Spleen (tissue), 11 donors: ENCODE results near the gene ANXA2. TPM values are rescaled to one million over a fixed set of nuclear protein-coding genes. Genes with fewer than 3 reads are reported as not detected.
A peak's percentile ranks its signal among the peaks of the same experiment; 100 is the strongest.

Source experiments
- DNase-seq: peaks from one replicate; pipeline ENCODE4 v3.0.0-alpha.2; 2020
- H3K27ac ChIP-seq, 8 donors: fragments of 200-600 bp; sonication (generic) in 7 of 8; 1 replicate in 4 of 8; 2 replicates in 4 of 8; pipeline versions ENCODE4 v1.5.0 to v1.8.0; 2016 to 2021; ENCODE audit warnings: inconsistent platforms in 4 of 8, mild to moderate bottlenecking in 4 of 8, moderate library complexity in 1 of 8
- H3K27me3 ChIP-seq, 7 donors: fragments of 200-600 bp; sonication (generic) in 6 of 7; replicated peaks in 1 of 7; 1 replicate in 4 of 7; 2 replicates in 3 of 7; pipeline versions ENCODE4 v1.5.0 to v1.8.0; 2016 to 2021; ENCODE audit warnings: inconsistent platforms in 3 of 7, mild to moderate bottlenecking in 1 of 7
- H3K36me3 ChIP-seq, 6 donors: fragments of 200-600 bp; sonication (generic) in 5 of 6; 1 replicate in 4 of 6; 2 replicates in 2 of 6; pipeline versions ENCODE4 v1.5.0 to v1.8.0; 2016 to 2021; ENCODE audit warnings: inconsistent platforms in 2 of 6
- H3K4me1 ChIP-seq, 6 donors: fragments of 200-600 bp; sonication (generic) in 5 of 6; 1 replicate in 3 of 6; 2 replicates in 3 of 6; pipeline versions ENCODE4 v1.5.0 to v1.8.0; 2016 to 2021; ENCODE audit warnings: inconsistent platforms in 3 of 6
- H3K4me3 ChIP-seq, 8 donors: fragments of 200-600 bp; sonication (generic) in 7 of 8; 1 replicate in 4 of 8; 2 replicates in 4 of 8; pipeline versions ENCODE4 v1.5.0 to v1.8.0; 2016 to 2021; ENCODE audit warnings: inconsistent platforms in 4 of 8, mild to moderate bottlenecking in 4 of 8, moderate library complexity in 2 of 8
- H3K9me3 ChIP-seq, 8 donors: fragments of 200-600 bp; sonication (generic) in 7 of 8; 1 replicate in 4 of 8; 2 replicates in 4 of 8; pipeline versions ENCODE4 v1.5.0 to v1.8.0; 2016 to 2021; ENCODE audit warnings: inconsistent platforms in 4 of 8
- POLR2A ChIP-seq, 3 donors: fragments of 450-650 bp; IDR thresholded peaks; one replicate each; pipeline ENCODE4 v1.5.1; 2017; ENCODE audit warnings: antibody characterized with exemption in 3 of 3, mild to moderate bottlenecking in 1 of 3
- POLR2AphosphoS5 ChIP-seq, 3 donors: sonication (generic); formaldehyde crosslinking; IDR thresholded peaks; one replicate each; pipeline ENCODE4 v1.5.1; 2017; ENCODE audit warnings: antibody characterized with exemption in 3 of 3
- WGBS, 5 donors: extraction: QIAGEN DNeasy Blood & Tissue Kit in 3 of 5; methylation state at CpG; one replicate each; pipeline versions ENCODE4 v1.1.5 to v1.1.7; 2013 to 2018; 5-methylcytosine and 5-hydroxymethylcytosine counted together
- intact Hi-C: fragments of 100-400 bp; cut with DNase I; formaldehyde crosslinking; loops from one replicate; pipeline ENCODE4 v1.15.0; 2023; ENCODE audit warnings: low total_unique reads
- polyA plus RNA-seq, 3 donors: library from polyadenylated mRNA; stranded (reverse); fragments of 200-250 nt; gene quantifications; one replicate each; pipeline ENCODE4 v1.2.1, GENCODE V29; 2013
- total RNA-seq, 7 donors: library from RNA; depleted of rRNA in 3 of 7; stranded (reverse); fragments of >200 nt in 3 of 7; fragmentation: NEBNext Ultra II Directional in 4 of 7; extraction: Animal tissue kit (Norgen Biotek cat#: 25700) in 4 of 7; gene quantifications; one replicate each; pipeline versions ENCODE4 v1.1.0 to v1.2.1, GENCODE V29; 2016 to 2021
- TF ChIP-seq, protein P1 (sequence below), 11 experiments: fragments of 200-600 bp in 7 of 11; fragments of 450-650 bp in 4 of 11; sonication (generic) in 4 of 11; IDR thresholded peaks in 8 of 11; conservative IDR thresholded peaks in 3 of 11; 1 replicate in 7 of 11; 2 replicates in 4 of 11; pipeline versions ENCODE4 v1.4.0 to v1.8.0; 2016 to 2021; ENCODE audit warnings: antibody characterized with exemption in 11 of 11, inconsistent platforms in 4 of 11, mild to moderate bottlenecking in 1 of 11
- donor health status: healthy with polysubstance abuse.
- donor health status: DM: no; HTN: no; CAD: no; lungs with moderate emphysema.
- donor health status: DM: no; HTN: no; CAD: no.
- donor health status: Bipolar disorder and iron deficiency.
- donor health status: healthy.
- donor health status: DM: no; HTN: no; CAD: no.
- donor health status: DM: yes; HTN: yes; CAD: no.

ANXA2 gene
- total and polyA plus RNA-seq, 10 donors = 163 to 437 (median 337) TPM

DNA sequence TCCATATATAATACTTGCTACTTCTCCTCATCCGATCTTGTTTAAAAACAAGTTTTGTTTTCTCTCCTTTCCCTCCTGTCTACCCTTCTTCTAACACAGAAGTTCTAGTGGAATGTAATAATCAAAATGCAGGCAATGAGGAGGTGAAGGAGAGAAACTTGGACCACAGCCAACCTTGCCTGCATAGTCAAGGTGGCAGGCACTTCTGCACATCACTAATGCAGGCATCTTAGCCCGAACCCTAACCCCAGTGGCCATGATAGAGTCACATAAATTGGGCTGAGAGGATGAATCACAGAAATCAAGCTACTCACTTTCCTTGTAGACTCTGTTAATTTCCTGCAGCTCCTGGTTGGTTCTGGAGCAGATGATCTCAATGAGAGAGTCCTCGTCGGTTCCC lies 41.0 kb downstream of the ANXA2 start:
- H3K36me3 ChIP-seq = peaks cover 0 to 100% (median 62%) of the 10 kb centered on the region in 6 donors
- TF ChIP-seq, protein P1, sequence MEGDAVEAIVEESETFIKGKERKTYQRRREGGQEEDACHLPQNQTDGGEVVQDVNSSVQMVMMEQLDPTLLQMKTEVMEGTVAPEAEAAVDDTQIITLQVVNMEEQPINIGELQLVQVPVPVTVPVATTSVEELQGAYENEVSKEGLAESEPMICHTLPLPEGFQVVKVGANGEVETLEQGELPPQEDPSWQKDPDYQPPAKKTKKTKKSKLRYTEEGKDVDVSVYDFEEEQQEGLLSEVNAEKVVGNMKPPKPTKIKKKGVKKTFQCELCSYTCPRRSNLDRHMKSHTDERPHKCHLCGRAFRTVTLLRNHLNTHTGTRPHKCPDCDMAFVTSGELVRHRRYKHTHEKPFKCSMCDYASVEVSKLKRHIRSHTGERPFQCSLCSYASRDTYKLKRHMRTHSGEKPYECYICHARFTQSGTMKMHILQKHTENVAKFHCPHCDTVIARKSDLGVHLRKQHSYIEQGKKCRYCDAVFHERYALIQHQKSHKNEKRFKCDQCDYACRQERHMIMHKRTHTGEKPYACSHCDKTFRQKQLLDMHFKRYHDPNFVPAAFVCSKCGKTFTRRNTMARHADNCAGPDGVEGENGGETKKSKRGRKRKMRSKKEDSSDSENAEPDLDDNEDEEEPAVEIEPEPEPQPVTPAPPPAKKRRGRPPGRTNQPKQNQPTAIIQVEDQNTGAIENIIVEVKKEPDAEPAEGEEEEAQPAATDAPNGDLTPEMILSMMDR (IDR thresholded peaks at IDR 0.05 in 8 of 11, conservative IDR thresholded peaks at IDR 0.05 in 3 of 11) = no peak
- no peak for TF ChIP-seq POLR2AphosphoS5 (IDR thresholded peaks at IDR 0.05)

GRCh38 chr15:60355148-60355857 lies 42.5 kb downstream of the ANXA2 start:
- 76 to 91% (median 87%) methylated on average over 10 of the region's 10 CpGs for WGBS, 5 donors
- Histone ChIP-seq H3K4me3 (no peak overlapping the region), H3K4me1 (peaks cover 4 to 27% (median 15%) of the 10 kb centered on the region in 6 donors), H3K36me3 (peaks cover 0 to 100% (median 68%) of the 10 kb centered on the region in 6 donors), H3K27me3 (no peaks in the 10 kb centered on the region), H3K9me3 (no peaks in the 10 kb centered on the region), H3K27ac (peak overlapping the region in 2 of 8 donors; percentile 3 to 6)
- intact Hi-C loops = loop anchor here (5.0 kb wide), 1 partner anchor 172 kb away; no protein-coding TSS in a partner anchor
- TF ChIP-seq POLR2A (IDR thresholded peaks at IDR 0.05) (no peak), POLR2AphosphoS5 (IDR thresholded peaks at IDR 0.05) (no peak)
- TF ChIP-seq, protein P1 (IDR thresholded peaks at IDR 0.05 in 8 of 11, conservative IDR thresholded peaks at IDR 0.05 in 3 of 11) = no peak
- no peak for DNase-seq

More for the DNA sequence above, 41.0 kb downstream of the ANXA2 start:
- H3K4me3 ChIP-seq = no peak overlapping the region
- WGBS, 5 donors = 73 to 89% (median 83%) methylated on average over 4 of the region's 4 CpGs
- intact Hi-C loops = loop anchor here (5.0 kb wide), 1 partner anchor 170 kb away; no protein-coding TSS in a partner anchor
- H3K27me3 ChIP-seq = no peaks in the 10 kb centered on the region
- peaks cover 4 to 36% (median 16%) of the 10 kb centered on the region in 6 donors for H3K4me1 ChIP-seq
- no peak overlapping the region for H3K27ac ChIP-seq
- DNase-seq = no peak
- H3K9me3 ChIP-seq = no peaks in the 10 kb centered on the region

- Histone ChIP-seq H3K36me3 (peaks cover 2 to 97% (median 78%) of the 10 kb centered on the region in 6 donors), H3K4me3 (no peak overlapping the region), H3K27ac (no peak overlapping the region), H3K4me1 (peaks cover 0 to 9% (median 1%) of the 10 kb centered on the region in 6 donors), H3K27me3 (no peaks in the 10 kb centered on the region), H3K9me3 (no peaks in the 10 kb centered on the region)
- 55 to 91% (median 70%) methylated on average over 5 of the region's 5 CpGs for WGBS, 5 donors
- intact Hi-C loops = no loop called here
- TF ChIP-seq POLR2A (IDR thresholded peaks at IDR 0.05) (no peak), POLR2AphosphoS5 (IDR thresholded peaks at IDR 0.05) (no peak)
- TF ChIP-seq, protein P1 (IDR thresholded peaks at IDR 0.05 in 8 of 11, conservative IDR thresholded peaks at IDR 0.05 in 3 of 11) = no peak
- no peak for DNase-seq
Measured at GRCh38 chr15:60353245-60353920, 44.4 kb downstream of the ANXA2 start.

GRCh38 chr15:60352525-60352924 lies 45.3 kb downstream of the ANXA2 start:
- Histone ChIP-seq H3K36me3 (peaks cover 2 to 97% (median 86%) of the 10 kb centered on the region in 6 donors), H3K9me3 (no peaks in the 10 kb centered on the region), H3K27me3 (no peaks in the 10 kb centered on the region), H3K4me3 (no peak overlapping the region), H3K27ac (no peak overlapping the region), H3K4me1 (peaks cover 0 to 7% (median 0%) of the 10 kb centered on the region in 6 donors)
- WGBS, 5 donors = 84 to 89% (median 86%) methylated on average over 2 of the region's 2 CpGs
- intact Hi-C loops = no loop called here
- no peak for TF ChIP-seq POLR2AphosphoS5 (IDR thresholded peaks at IDR 0.05)
- no peak for TF ChIP-seq POLR2A (IDR thresholded peaks at IDR 0.05)
- TF ChIP-seq, protein P1 (IDR thresholded peaks at IDR 0.05 in 8 of 11, conservative IDR thresholded peaks at IDR 0.05 in 3 of 11) = no peak
- no peak for DNase-seq
